ENCODE data around the gene PARVB. TPM values are rescaled to one million over a fixed set of nuclear protein-coding genes. Genes with fewer than 3 reads are reported as not detected.

PARVB gene
- polyA plus RNA-seq, 2 donors: 1.8 to 3.9 TPM

GRCh38 chr22:44192816-44193534, 168.9 kb downstream of the PARVB start:
- Histone ChIP-seq H3K4me1 (ENCODE audit: control insufficient read depth in 2 of 2, insufficient read depth in 2 of 2, low read length in 1 of 2) (peaks cover 0 to 3% of the 10 kb centered on the region in 2 donors), H3K27me3 (ENCODE audit: control insufficient read depth in 1 of 2, insufficient read depth in 2 of 2, low read length in 2 of 2) (no peaks in the 10 kb centered on the region), H3K36me3 (ENCODE audit: control insufficient read depth in 2 of 2, insufficient read depth in 2 of 2, low read length in 1 of 2) (no peaks in the 10 kb centered on the region), H3K4me3 (ENCODE audit: low read depth in 1 of 2, low read length in 2 of 2) (no peak overlapping the region), H3K9me3 (ENCODE audit: control insufficient read depth in 2 of 2, insufficient read depth in 1 of 2, low read depth in 1 of 2, low read length in 1 of 2) (peaks cover 0 to 3% of the 10 kb centered on the region in 2 donors), H3K27ac (ENCODE audit: low read depth in 2 of 2, low read length in 1 of 2) (no peak overlapping the region)
- WGBS, 2 donors: 43 to 58% methylated on average over 11 of the region's 11 CpGs

GRCh38 chr22:44193535-44193891, 169.4 kb downstream of the PARVB start:
- Histone ChIP-seq H3K27me3 (ENCODE audit: control insufficient read depth in 1 of 2, insufficient read depth in 2 of 2, low read length in 2 of 2) (no peaks in the 10 kb centered on the region), H3K9me3 (ENCODE audit: control insufficient read depth in 2 of 2, insufficient read depth in 1 of 2, low read depth in 1 of 2, low read length in 1 of 2) (peaks cover 0 to 3% of the 10 kb centered on the region in 2 donors), H3K27ac (ENCODE audit: low read depth in 2 of 2, low read length in 1 of 2) (no peak overlapping the region), H3K4me1 (ENCODE audit: control insufficient read depth in 2 of 2, insufficient read depth in 2 of 2, low read length in 1 of 2) (peaks cover 0 to 3% of the 10 kb centered on the region in 2 donors), H3K4me3 (ENCODE audit: low read depth in 1 of 2, low read length in 2 of 2) (no peak overlapping the region), H3K36me3 (ENCODE audit: control insufficient read depth in 2 of 2, insufficient read depth in 2 of 2, low read length in 1 of 2) (no peaks in the 10 kb centered on the region)
- WGBS, 2 donors: 30 to 38% methylated on average over 4 of the region's 4 CpGs

DNA sequence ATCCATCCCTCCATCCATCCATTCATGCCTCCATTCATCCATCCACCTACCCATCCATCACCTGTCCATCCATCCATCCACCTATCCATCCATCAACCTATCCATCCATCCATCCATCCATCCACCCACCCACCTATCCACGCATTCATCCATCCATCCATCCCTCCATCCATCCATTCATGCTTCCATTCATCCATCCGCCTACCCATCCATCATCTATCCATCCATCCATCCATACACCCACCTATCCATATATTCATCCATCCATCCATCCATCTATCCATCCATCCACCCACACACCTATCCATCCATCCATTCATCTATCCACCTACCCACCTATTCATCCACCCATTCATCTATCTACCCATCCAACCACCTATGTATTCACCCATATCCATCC, 170.5 kb downstream of the PARVB start:
- 96 to 98% methylated on average over 2 of the region's 2 CpGs for WGBS, 2 donors
- H3K4me3 ChIP-seq (ENCODE audit: low read depth in 1 of 2, low read length in 2 of 2): no peak overlapping the region

GRCh38 chr22:44195189-44195871, 171.2 kb downstream of the PARVB start:
- Histone ChIP-seq H3K27me3 (ENCODE audit: control insufficient read depth in 1 of 2, insufficient read depth in 2 of 2, low read length in 2 of 2) (no peaks in the 10 kb centered on the region), H3K9me3 (ENCODE audit: control insufficient read depth in 2 of 2, insufficient read depth in 1 of 2, low read depth in 1 of 2, low read length in 1 of 2) (peaks cover 0 to 3% of the 10 kb centered on the region in 2 donors), H3K36me3 (ENCODE audit: control insufficient read depth in 2 of 2, insufficient read depth in 2 of 2, low read length in 1 of 2) (no peaks in the 10 kb centered on the region), H3K4me3 (ENCODE audit: low read depth in 1 of 2, low read length in 2 of 2) (no peak overlapping the region), H3K4me1 (ENCODE audit: control insufficient read depth in 2 of 2, insufficient read depth in 2 of 2, low read length in 1 of 2) (peaks cover 0 to 3% of the 10 kb centered on the region in 2 donors), H3K27ac (ENCODE audit: low read depth in 2 of 2, low read length in 1 of 2) (no peak overlapping the region)
- WGBS, 2 donors: 48 to 52% methylated on average over 5 of the region's 5 CpGs

More for the DNA sequence above, 170.5 kb downstream of the PARVB start:
- H3K4me1 ChIP-seq (ENCODE audit: control insufficient read depth in 2 of 2, insufficient read depth in 2 of 2, low read length in 1 of 2): peaks cover 0 to 3% of the 10 kb centered on the region in 2 donors
- no peaks in the 10 kb centered on the region for H3K36me3 ChIP-seq (ENCODE audit: control insufficient read depth in 2 of 2, insufficient read depth in 2 of 2, low read length in 1 of 2)
- peaks cover 0 to 3% of the 10 kb centered on the region in 2 donors for H3K9me3 ChIP-seq (ENCODE audit: control insufficient read depth in 2 of 2, insufficient read depth in 1 of 2, low read depth in 1 of 2, low read length in 1 of 2)
- H3K27ac ChIP-seq (ENCODE audit: low read depth in 2 of 2, low read length in 1 of 2): no peak overlapping the region
- no peaks in the 10 kb centered on the region for H3K27me3 ChIP-seq (ENCODE audit: control insufficient read depth in 1 of 2, insufficient read depth in 2 of 2, low read length in 2 of 2)

DNA sequence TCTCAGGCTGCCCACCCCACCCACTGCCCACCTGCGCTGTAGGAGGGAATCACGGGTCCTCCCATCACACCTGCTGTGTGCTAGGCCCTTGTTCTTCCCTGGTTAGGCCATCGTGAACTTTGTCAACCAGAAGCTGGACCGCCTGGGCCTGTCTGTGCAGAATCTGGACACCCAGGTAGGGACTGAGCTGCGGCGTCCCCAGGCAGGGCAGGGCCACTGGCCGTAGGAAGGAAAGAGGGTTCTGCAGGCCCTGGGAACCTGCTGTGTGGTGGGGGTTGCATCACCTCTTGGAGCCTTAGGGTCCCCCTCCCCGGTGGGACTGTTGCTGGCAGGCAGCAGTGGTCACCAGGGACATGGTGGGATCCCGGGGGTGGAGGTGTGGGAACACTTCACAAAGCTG, 172.1 kb downstream of the PARVB start:
- Histone ChIP-seq H3K27ac (ENCODE audit: low read depth in 2 of 2, low read length in 1 of 2) (no peak overlapping the region), H3K36me3 (ENCODE audit: control insufficient read depth in 2 of 2, insufficient read depth in 2 of 2, low read length in 1 of 2) (no peaks in the 10 kb centered on the region), H3K4me3 (ENCODE audit: low read depth in 1 of 2, low read length in 2 of 2) (no peak overlapping the region), H3K27me3 (ENCODE audit: control insufficient read depth in 1 of 2, insufficient read depth in 2 of 2, low read length in 2 of 2) (no peaks in the 10 kb centered on the region), H3K9me3 (ENCODE audit: control insufficient read depth in 2 of 2, insufficient read depth in 1 of 2, low read depth in 1 of 2, low read length in 1 of 2) (peaks cover 0 to 3% of the 10 kb centered on the region in 2 donors), H3K4me1 (ENCODE audit: control insufficient read depth in 2 of 2, insufficient read depth in 2 of 2, low read length in 1 of 2) (peaks cover 0 to 3% of the 10 kb centered on the region in 2 donors)
- 45 to 46% methylated on average over 9 of the region's 9 CpGs for WGBS, 2 donors

DNA sequence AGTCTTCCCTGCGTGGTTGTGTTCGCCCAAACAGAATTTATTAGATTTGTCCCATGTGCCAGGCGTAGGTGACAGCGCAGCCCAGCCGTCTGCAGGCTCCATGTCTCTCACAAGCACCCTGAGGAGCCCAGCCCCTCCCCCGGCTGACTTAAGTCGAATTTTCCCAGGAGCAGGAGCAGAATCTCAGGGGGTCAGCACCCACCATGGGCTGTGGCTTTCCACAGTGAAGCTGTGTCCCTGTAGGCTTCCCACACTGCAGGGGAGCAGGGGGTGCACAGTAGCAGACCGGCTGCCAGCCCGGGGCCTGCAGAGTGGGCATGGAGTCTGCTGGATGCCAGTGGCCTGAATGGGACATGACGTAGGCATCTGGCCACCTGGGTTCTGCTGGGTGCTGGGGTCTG, 172.6 kb downstream of the PARVB start:
- peaks cover 0 to 3% of the 10 kb centered on the region in 2 donors for H3K9me3 ChIP-seq (ENCODE audit: control insufficient read depth in 2 of 2, insufficient read depth in 1 of 2, low read depth in 1 of 2, low read length in 1 of 2)
- H3K4me3 ChIP-seq (ENCODE audit: low read depth in 1 of 2, low read length in 2 of 2): no peak overlapping the region
- peaks cover 0 to 3% of the 10 kb centered on the region in 2 donors for H3K4me1 ChIP-seq (ENCODE audit: control insufficient read depth in 2 of 2, insufficient read depth in 2 of 2, low read length in 1 of 2)
- no peaks in the 10 kb centered on the region for H3K27me3 ChIP-seq (ENCODE audit: control insufficient read depth in 1 of 2, insufficient read depth in 2 of 2, low read length in 2 of 2)
- 76 to 82% methylated on average over 10 of the region's 10 CpGs for WGBS, 2 donors
- no peak overlapping the region for H3K27ac ChIP-seq (ENCODE audit: low read depth in 2 of 2, low read length in 1 of 2)
- H3K36me3 ChIP-seq (ENCODE audit: control insufficient read depth in 2 of 2, insufficient read depth in 2 of 2, low read length in 1 of 2): no peaks in the 10 kb centered on the region

DNA sequence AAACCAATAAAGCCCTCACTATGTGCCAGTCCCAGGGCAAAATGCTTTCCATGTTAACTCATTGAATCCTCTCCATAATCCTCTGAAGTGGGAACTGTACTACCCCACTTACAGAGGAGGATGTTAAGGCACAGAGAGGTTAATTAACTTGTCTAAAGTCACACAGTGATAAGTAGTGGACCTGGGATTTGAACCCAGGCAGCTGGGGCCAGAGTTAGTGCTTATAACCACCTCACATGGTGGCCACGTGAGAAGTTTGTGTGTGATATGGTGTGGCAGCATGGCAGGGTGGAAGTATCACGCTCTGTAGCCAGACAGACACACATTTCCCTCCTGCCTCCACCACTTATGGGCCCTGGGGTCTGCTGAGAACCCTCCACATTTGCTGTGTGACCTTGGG, 173.2 kb downstream of the PARVB start:
- no peak overlapping the region for H3K4me3 ChIP-seq (ENCODE audit: low read depth in 1 of 2, low read length in 2 of 2)
- H3K9me3 ChIP-seq (ENCODE audit: control insufficient read depth in 2 of 2, insufficient read depth in 1 of 2, low read depth in 1 of 2, low read length in 1 of 2): peaks cover 0 to 3% of the 10 kb centered on the region in 2 donors
- no peaks in the 10 kb centered on the region for H3K27me3 ChIP-seq (ENCODE audit: control insufficient read depth in 1 of 2, insufficient read depth in 2 of 2, low read length in 2 of 2)
- 81 to 91% methylated on average over 2 of the region's 2 CpGs for WGBS, 2 donors
- H3K36me3 ChIP-seq (ENCODE audit: control insufficient read depth in 2 of 2, insufficient read depth in 2 of 2, low read length in 1 of 2): no peaks in the 10 kb centered on the region
- no peak overlapping the region for H3K27ac ChIP-seq (ENCODE audit: low read depth in 2 of 2, low read length in 1 of 2)
- H3K4me1 ChIP-seq (ENCODE audit: control insufficient read depth in 2 of 2, insufficient read depth in 2 of 2, low read length in 1 of 2): peaks cover 0 to 3% of the 10 kb centered on the region in 2 donors

DNA sequence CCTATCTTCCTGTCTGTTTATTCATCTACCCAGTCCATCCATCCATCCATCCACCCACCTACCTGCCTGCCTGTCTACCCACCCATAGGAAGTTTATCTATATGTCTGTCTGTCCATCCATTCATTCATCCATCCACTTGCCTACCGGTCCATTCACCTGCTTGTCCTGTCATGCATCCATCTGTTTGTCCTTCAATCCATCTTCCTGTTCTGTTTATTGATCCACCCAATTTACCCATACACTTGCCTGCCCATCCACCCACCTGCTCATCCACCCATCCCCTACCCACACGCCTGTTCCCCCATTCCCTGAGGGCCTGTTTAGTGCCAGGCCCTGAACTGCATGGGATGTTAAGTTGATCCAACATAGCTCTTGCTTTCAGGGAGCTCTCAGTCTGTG, 175.1 kb downstream of the PARVB start:
- Histone ChIP-seq H3K36me3 (ENCODE audit: control insufficient read depth in 2 of 2, insufficient read depth in 2 of 2, low read length in 1 of 2) (no peaks in the 10 kb centered on the region), H3K4me1 (ENCODE audit: control insufficient read depth in 2 of 2, insufficient read depth in 2 of 2, low read length in 1 of 2) (no peaks in the 10 kb centered on the region), H3K4me3 (ENCODE audit: low read depth in 1 of 2, low read length in 2 of 2) (no peak overlapping the region), H3K9me3 (ENCODE audit: control insufficient read depth in 2 of 2, insufficient read depth in 1 of 2, low read depth in 1 of 2, low read length in 1 of 2) (no peaks in the 10 kb centered on the region), H3K27ac (ENCODE audit: low read depth in 2 of 2, low read length in 1 of 2) (no peak overlapping the region), H3K27me3 (ENCODE audit: control insufficient read depth in 1 of 2, insufficient read depth in 2 of 2, low read length in 2 of 2) (no peaks in the 10 kb centered on the region)
- WGBS, 2 donors: 77 to 82% methylated on average over 2 of the region's 2 CpGs

DNA sequence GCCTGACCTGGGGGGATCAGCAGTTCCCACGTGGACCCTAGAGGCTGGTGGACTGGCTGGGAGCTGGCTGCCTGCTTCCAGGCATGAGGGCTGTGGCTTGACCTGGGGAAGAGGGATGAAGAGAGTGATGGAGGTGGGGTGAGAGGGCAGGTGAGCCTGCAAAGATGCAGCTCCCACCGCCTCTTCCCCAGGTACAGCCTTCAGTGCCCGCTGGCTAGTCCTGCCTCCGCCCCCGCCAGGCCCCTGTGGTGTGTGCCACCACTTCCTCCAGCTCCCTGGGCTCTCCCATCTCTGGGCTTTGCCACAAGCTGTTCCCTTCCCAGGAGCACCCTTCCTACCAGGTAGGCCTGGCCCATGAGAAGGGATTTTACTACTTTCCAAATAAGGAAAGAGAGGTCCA, 175.8 kb downstream of the PARVB start:
- H3K27me3 ChIP-seq (ENCODE audit: control insufficient read depth in 1 of 2, insufficient read depth in 2 of 2, low read length in 2 of 2): no peaks in the 10 kb centered on the region

More for the DNA sequence above, 175.8 kb downstream of the PARVB start:
- 87 to 92% methylated on average over 5 of the region's 5 CpGs for WGBS, 2 donors
- Histone ChIP-seq H3K4me1 (ENCODE audit: control insufficient read depth in 2 of 2, insufficient read depth in 2 of 2, low read length in 1 of 2) (peaks cover 0 to 2% of the 10 kb centered on the region in 2 donors), H3K27ac (ENCODE audit: low read depth in 2 of 2, low read length in 1 of 2) (no peak overlapping the region), H3K36me3 (ENCODE audit: control insufficient read depth in 2 of 2, insufficient read depth in 2 of 2, low read length in 1 of 2) (no peaks in the 10 kb centered on the region), H3K4me3 (ENCODE audit: low read depth in 1 of 2, low read length in 2 of 2) (no peak overlapping the region), H3K9me3 (ENCODE audit: control insufficient read depth in 2 of 2, insufficient read depth in 1 of 2, low read depth in 1 of 2, low read length in 1 of 2) (no peaks in the 10 kb centered on the region)

Data from esophagus (tissue), 2 donors.